Panc1 (cell line): ENCODE measurements around the gene OPA3. TPM values are rescaled to one million over a fixed set of nuclear protein-coding genes. Genes with fewer than 3 reads are reported as not detected.

Experiments used
- ATAC-seq: fragments of 200-7000 bp; cut with Tn5 transposase; 2 replicates; pipeline ENCODE4 v1.9.1; 2020; ENCODE audit warnings: mild to moderate bottlenecking, moderate library complexity
- BruUV-seq: library from RNA; stranded (reverse); fragments of 400-500 nt; replicated peaks from 2 replicates; lab custom pipeline; 2021; lab: Mats Ljungman, UMichigan
- CTCF ChIA-PET: fragments of 300-600 bp; sonication (Branson Sonifier 250); formaldehyde crosslinking; loops from one replicate; lab custom pipeline; 2022; ENCODE audit warnings: antibody characterized with exemption; lab: Charles Lee
- POLR2A ChIA-PET: fragments of 300-600 bp; sonication (Branson Sonifier 250); formaldehyde crosslinking; loops from one replicate; lab custom pipeline; 2022; ENCODE audit warnings: antibody characterized with exemption; lab: Charles Lee
- DNase-seq: peaks from one replicate; pipeline ENCODE4 v3.0.0-alpha.2; 2010; ENCODE audit warnings: low read depth, low spot score
- H3K27ac ChIP-seq: 2 replicates; pipeline ENCODE4 v1.5.1; 2011; ENCODE audit warnings: mild to moderate bottlenecking, low read length, inconsistent platforms
- H3K27me3 ChIP-seq: fragments of 200-500 bp; sonication (Bioruptor generic); 2 replicates; pipeline ENCODE4 v1.6.0; 2014; ENCODE audit warnings: low read length, inconsistent platforms; ENCODE audit not compliant: control insufficient read depth, insufficient read depth
- H3K36me3 ChIP-seq: fragments of 200-500 bp; sonication (Bioruptor generic); 2 replicates; pipeline ENCODE4 v1.5.1; 2014; ENCODE audit warnings: inconsistent platforms, mild to moderate bottlenecking, low read length, moderate library complexity; ENCODE audit not compliant: control insufficient read depth, insufficient read depth
- H3K4me1 ChIP-seq: 2 replicates; pipeline ENCODE4 v1.5.1; 2011; ENCODE audit warnings: inconsistent platforms, mild to moderate bottlenecking, low read length, moderate library complexity; ENCODE audit not compliant: control insufficient read depth, insufficient read depth
- H3K4me3 ChIP-seq, 2 experiments: 2 replicates each; pipeline ENCODE4 v1.5.1; 2011 to 2012; ENCODE audit warnings: low read depth in 2 of 2, low read length in 2 of 2, mild to moderate bottlenecking in 2 of 2, inconsistent platforms in 1 of 2, moderate library complexity in 1 of 2
- H3K9me3 ChIP-seq: fragments of 200-500 bp; sonication (Bioruptor generic); 2 replicates; pipeline ENCODE4 v1.5.1; 2014; ENCODE audit warnings: low read depth, mild to moderate bottlenecking, inconsistent platforms, low read length, moderate library complexity; ENCODE audit not compliant: control insufficient read depth, insufficient read depth
- CTCF ChIP-seq: fragments of 450-650 bp; IDR thresholded peaks from 2 replicates; pipeline ENCODE4 v1.5.1; 2017; ENCODE audit warnings: mild to moderate bottlenecking
- POLR2AphosphoS5 ChIP-seq: IDR thresholded peaks from 2 replicates; pipeline ENCODE4 v1.6.1; 2012; ENCODE audit warnings: mild to moderate bottlenecking, low read depth, low read length, moderate library complexity
- REST ChIP-seq, 2 experiments: IDR thresholded peaks; 2 replicates each; pipeline ENCODE4 v1.6.1; 2011 to 2012; ENCODE audit warnings: low read depth in 2 of 2, control low read depth in 1 of 2, low read length in 1 of 2, mild to moderate bottlenecking in 1 of 2, moderate library complexity in 1 of 2; ENCODE audit not compliant: insufficient read depth in 1 of 2
- SIN3A ChIP-seq: IDR thresholded peaks from 2 replicates; pipeline ENCODE4 v1.6.1; 2012; ENCODE audit warnings: low read depth, mild to moderate bottlenecking, low read length, moderate library complexity, borderline replicate concordance; ENCODE audit not compliant: insufficient read depth
- TCF7L2 ChIP-seq: IDR thresholded peaks from 2 replicates; pipeline ENCODE4 v1.6.1; 2011; ENCODE audit warnings: mild to moderate bottlenecking, low read depth, low read length, inconsistent platforms
- in situ Hi-C: cut with HindIII; loops from 2 replicates; pipeline ENCODE4 v1.10.0; 2016; ENCODE audit warnings: low sequenced_read_pairs, low pct_unique_long_range_greater_than_20kb
- intact Hi-C: fragments of 100-400 bp; cut with micrococcal nuclease; formaldehyde crosslinking; loops from one replicate; pipeline ENCODE4 v1.10.0; 2022; ENCODE audit not compliant: unreplicated experiment
- total RNA-seq: library from RNA; stranded (reverse); gene quantifications from one replicate; pipeline ENCODE4 v1.2.1, GENCODE V29; 2021; ENCODE audit not compliant: unreplicated experiment

The OPA3 gene
- total RNA-seq, 1 experiment from 2014 or later = 20.3 TPM

GRCh38 chr19:45496349-45496953 lies 88.2 kb downstream of the OPA3 start:
- in situ Hi-C loops (no loop called here), intact Hi-C loops (no loop called here)
- Histone ChIP-seq H3K27ac (no peak overlapping the region), H3K4me1 (peaks cover 3% of the 10 kb centered on the region; the same call in 1 of the 2 replicates), H3K4me3 (peak overlapping the region; percentile 59 to 66), H3K27me3 (no peaks in the 10 kb centered on the region), H3K36me3 (no peaks in the 10 kb centered on the region), H3K9me3 (no peaks in the 10 kb centered on the region)
- DNase-seq (no peak), ATAC-seq (peak; percentile 45)
- POLR2A ChIA-PET = no interaction called here
- CTCF ChIA-PET = interaction anchor here (0.6 kb wide), 1 partner anchor 146 kb away, joined by 3 read pairs; no protein-coding TSS in a partner anchor
- BruUV-seq = no TSS peak
- TF ChIP-seq POLR2AphosphoS5 = no peak
- TF ChIP-seq CTCF = no peak
- TF ChIP-seq REST (IDR thresholded peaks at IDR 0.05; ENCODE audit: insufficient read depth in 1 of 2, low read depth in 2 of 2, low read length in 1 of 2) = peak; percentile 96 to 98
- no peak for TF ChIP-seq TCF7L2
- peak; percentile 70; the same call in 1 of the 2 replicates for TF ChIP-seq SIN3A

- no peak for TF ChIP-seq TCF7L2
- TF ChIP-seq REST (IDR thresholded peaks at IDR 0.05; ENCODE audit: insufficient read depth in 1 of 2, low read depth in 2 of 2, low read length in 1 of 2) = no peak
- TF ChIP-seq SIN3A = no peak
- no peak for TF ChIP-seq CTCF
- no peak for TF ChIP-seq POLR2AphosphoS5
- H3K4me1 ChIP-seq = peaks cover 3% of the 10 kb centered on the region; the same call in 1 of the 2 replicates
- H3K9me3 ChIP-seq = no peaks in the 10 kb centered on the region
- no peaks in the 10 kb centered on the region for H3K27me3 ChIP-seq
- in situ Hi-C loops = no loop called here
- ChIA-PET POLR2A (no interaction called here), CTCF (no interaction called here)
- no peak overlapping the region for H3K4me3 ChIP-seq
- BruUV-seq = no TSS peak
- intact Hi-C loops = no loop called here
- DNase-seq (no peak), ATAC-seq (no peak)
- H3K36me3 ChIP-seq = no peaks in the 10 kb centered on the region
- H3K27ac ChIP-seq = no peak overlapping the region
Observed at GRCh38 chr19:45495178-45495577, 89.4 kb downstream of the OPA3 start.
